Measurements from ENCODE around the gene OXCT1. TPM values are rescaled to one million over a fixed set of nuclear protein-coding genes. Genes with fewer than 3 reads are reported as not detected.
"Not testable (repeated sequence)": the region's sequence is repeated elsewhere in the genome, so short reads cannot be mapped to it uniquely, and the experiment has no call there.

OXCT1 gene
- polyA plus RNA-seq, 2 of the 4 experiments (the other 2 are of a cell fraction) = 2.6 to 3.0 TPM

DNA sequence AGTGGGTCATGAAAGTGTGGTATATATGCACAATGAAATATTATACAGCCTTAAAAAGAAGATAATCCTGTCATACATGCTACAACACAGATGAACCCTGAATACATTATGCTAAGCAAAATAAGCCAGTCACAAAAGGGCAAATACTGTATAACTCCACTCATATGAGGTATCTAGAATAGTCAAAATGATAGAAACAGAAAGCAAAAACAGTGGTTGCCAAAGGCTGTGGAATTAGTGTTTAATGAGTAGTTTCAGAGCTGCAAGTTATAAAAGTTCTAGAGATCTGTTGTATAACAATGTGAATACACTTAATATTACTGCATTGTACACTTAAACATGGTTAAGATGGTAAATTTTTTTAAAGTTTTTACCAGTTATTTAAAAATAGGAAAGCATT, 135.0 kb downstream of the OXCT1 start:
- H3K9me3 ChIP-seq = no peaks in the 10 kb centered on the region
- H3K4me3 ChIP-seq = no peak overlapping the region
- POLR2A ChIA-PET = no interaction called here
- H3K4me2 ChIP-seq = no peak overlapping the region
- FAIRE-seq (no peak), DNase-seq (ENCODE audit: low read depth in 1 of 2, low spot score in 1 of 2) (no peak), ATAC-seq (no peak)
- CTCF ChIA-PET = no interaction called here
- TF ChIP-seq SMC3 (IDR thresholded peaks at IDR 0.05) (no peak), EHF (CRISPR knock-in tag; IDR thresholded peaks at IDR 0.05) (no peak), EHMT2 (IDR thresholded peaks at IDR 0.05; ENCODE audit: low read depth) (no peak), MAFK (IDR thresholded peaks at IDR 0.05; ENCODE audit: partially characterized antibody) (no peak), CEBPB (IDR thresholded peaks at IDR 0.05) (no peak), JUN (IDR thresholded peaks at IDR 0.05) (no peak), TP53 (CRISPR knock-in tag; IDR thresholded peaks at IDR 0.05) (no peak), ESRRA (IDR thresholded peaks at IDR 0.05; ENCODE audit: borderline replicate concordance, low read length) (no peak)
- TF ChIP-seq, protein P1, sequence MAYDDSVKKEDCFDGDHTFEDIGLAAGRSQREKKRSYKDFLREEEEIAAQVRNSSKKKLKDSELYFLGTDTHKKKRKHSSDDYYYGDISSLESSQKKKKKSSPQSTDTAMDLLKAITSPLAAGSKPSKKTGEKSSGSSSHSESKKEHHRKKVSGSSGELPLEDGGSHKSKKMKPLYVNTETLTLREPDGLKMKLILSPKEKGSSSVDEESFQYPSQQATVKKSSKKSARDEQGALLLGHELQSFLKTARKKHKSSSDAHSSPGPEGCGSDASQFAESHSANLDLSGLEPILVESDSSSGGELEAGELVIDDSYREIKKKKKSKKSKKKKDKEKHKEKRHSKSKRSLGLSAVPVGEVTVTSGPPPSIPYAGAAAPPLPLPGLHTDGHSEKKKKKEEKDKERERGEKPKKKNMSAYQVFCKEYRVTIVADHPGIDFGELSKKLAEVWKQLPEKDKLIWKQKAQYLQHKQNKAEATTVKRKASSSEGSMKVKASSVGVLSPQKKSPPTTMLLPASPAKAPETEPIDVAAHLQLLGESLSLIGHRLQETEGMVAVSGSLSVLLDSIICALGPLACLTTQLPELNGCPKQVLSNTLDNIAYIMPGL (CRISPR knock-in tag; IDR thresholded peaks at IDR 0.05; ENCODE audit: borderline replicate concordance) = no peak
- no peak overlapping the region for H3K27ac ChIP-seq
- no peaks in the 10 kb centered on the region for H3K4me1 ChIP-seq

DNA sequence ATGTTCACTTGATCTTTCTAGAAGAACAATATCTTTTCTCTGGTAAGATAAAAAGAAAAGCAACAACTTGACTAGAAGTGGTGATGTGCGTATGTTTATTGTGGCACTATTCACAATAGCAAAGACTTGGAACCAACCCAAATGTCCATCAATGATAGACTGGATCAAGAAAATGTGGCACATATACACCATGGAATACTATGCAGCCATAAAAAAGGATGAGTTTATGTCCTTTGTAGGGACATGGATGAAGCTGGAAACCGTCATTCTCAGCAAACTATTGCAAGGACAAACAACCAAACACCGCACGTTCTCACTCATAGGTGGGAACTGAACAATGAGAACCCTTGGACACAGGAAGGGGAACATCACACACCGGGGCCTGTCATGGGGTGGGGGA, 140.8 kb downstream of the OXCT1 start:
- FAIRE-seq; H3K4me3 ChIP-seq; H3K27ac ChIP-seq; POLR2A ChIA-PET; DNase-seq (ENCODE audit: low read depth in 1 of 2, low spot score in 1 of 2); H3K9me3 ChIP-seq; H3K4me1 ChIP-seq; ATAC-seq; H3K4me2 ChIP-seq; CTCF ChIA-PET: not testable (repeated sequence)
- WGBS (ENCODE audit: missing lambda C conversion rate) = 45% methylated on average over 5 of the region's 5 CpGs

DNA sequence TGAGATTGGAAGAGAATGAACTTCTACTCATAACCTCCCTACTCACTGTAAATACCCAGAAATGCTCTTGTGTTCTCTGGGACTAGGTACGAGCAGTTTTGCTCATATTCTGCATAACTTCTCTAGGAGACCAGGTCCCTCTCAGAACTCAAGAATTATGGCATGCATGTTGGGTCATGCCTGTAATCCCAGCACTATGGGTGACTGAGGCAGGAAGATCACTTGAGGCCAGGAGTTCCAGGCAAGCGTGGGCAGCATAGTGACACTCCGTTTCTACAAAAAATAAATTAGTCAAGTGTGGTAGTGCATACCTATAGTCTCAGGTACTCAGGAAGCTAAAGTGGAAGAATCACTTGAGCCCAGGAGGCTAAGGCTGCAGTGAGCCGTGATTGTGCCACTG, 141.9 kb downstream of the OXCT1 start:
- ChIA-PET CTCF (interaction anchor here (1.1 kb wide), 1 partner anchor 116 kb away, joined by 3 read pairs; no protein-coding TSS in a partner anchor), POLR2A (no interaction called here)
- WGBS (ENCODE audit: missing lambda C conversion rate) = 23% methylated on average over 4 of the region's 4 CpGs
- H3K4me3 ChIP-seq = no peak overlapping the region
- H3K9me3 ChIP-seq = no peaks in the 10 kb centered on the region
- no peak overlapping the region for H3K27ac ChIP-seq
- H3K4me2 ChIP-seq = no peak overlapping the region
- ATAC-seq = no peak
- H3K4me1 ChIP-seq = no peaks in the 10 kb centered on the region
- TF ChIP-seq CEBPB (IDR thresholded peaks at IDR 0.05) (no peak), MAZ (IDR thresholded peaks at IDR 0.05; ENCODE audit: borderline replicate concordance, low read depth, low read length) (no peak), FOSL2 (IDR thresholded peaks at IDR 0.05) (no peak), FOSL2 (CRISPR knock-in tag; IDR thresholded peaks at IDR 0.05) (no peak), RARB (CRISPR knock-in tag; IDR thresholded peaks at IDR 0.05) (no peak), CHD2 (IDR thresholded peaks at IDR 0.05; ENCODE audit: low read length, partially characterized antibody) (no peak), RFX5 (IDR thresholded peaks at IDR 0.05) (no peak), RCOR1 (IDR thresholded peaks at IDR 0.05; ENCODE audit: low read depth, low read length) (no peak), HOXA7 (CRISPR knock-in tag; IDR thresholded peaks at IDR 0.05) (no peak), CBX8 (IDR thresholded peaks at IDR 0.05) (no peak), MYC (IDR thresholded peaks at IDR 0.05; ENCODE audit: borderline replicate concordance, low read length) (no peak), GATA3 (IDR thresholded peaks at IDR 0.05; ENCODE audit: borderline replicate concordance) (no peak), NPAS2 (CRISPR knock-in tag; IDR thresholded peaks at IDR 0.05; ENCODE audit: borderline replicate concordance) (no peak), TP53 (CRISPR knock-in tag; IDR thresholded peaks at IDR 0.05) (no peak)
- no peak for DNase-seq (ENCODE audit: low read depth in 1 of 2, low spot score in 1 of 2)
- FAIRE-seq = no peak

DNA sequence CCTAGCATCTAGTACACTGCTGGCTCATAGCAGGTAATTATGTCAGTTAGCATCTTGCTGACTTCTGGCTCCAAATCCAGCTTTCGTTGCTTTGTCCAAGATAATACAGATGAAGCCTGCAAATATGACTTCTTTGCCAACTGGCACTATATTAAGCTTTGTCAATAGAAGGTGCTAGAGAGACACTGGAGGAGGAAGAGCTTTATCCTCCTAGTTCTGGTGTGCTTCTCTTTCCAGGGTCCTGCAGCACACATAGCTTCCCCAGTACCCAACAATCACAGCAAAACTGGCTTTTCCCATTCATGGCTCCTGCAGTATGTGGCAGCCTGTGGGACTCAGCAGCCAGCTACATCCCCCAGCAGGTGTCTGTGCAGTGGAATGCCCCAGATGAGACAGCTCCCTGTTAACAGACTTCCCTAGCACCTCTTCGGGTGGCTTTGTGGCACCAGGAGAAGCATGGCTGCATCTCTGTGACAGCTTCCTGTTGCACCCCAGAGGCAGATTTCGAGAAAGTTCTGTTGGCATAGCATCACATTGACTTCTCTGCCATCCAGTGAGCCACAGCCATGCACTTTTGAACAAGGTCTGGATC, 147.8 kb downstream of the OXCT1 start:
- WGBS (ENCODE audit: missing lambda C conversion rate) = 7% methylated on average over 3 of the region's 3 CpGs
- ChIA-PET POLR2A (no interaction called here), CTCF (interaction anchor here (2.1 kb wide), 1 partner anchor 121 kb away, joined by 8 read pairs; no protein-coding TSS in a partner anchor)
- Histone ChIP-seq H3K4me3 (no peak overlapping the region), H3K27ac (no peak overlapping the region), H3K4me2 (no peak overlapping the region), H3K9me3 (no peaks in the 10 kb centered on the region), H3K4me1 (no peaks in the 10 kb centered on the region)
- no peak for ATAC-seq
- DNase-seq (ENCODE audit: low read depth in 1 of 2, low spot score in 1 of 2) = no peak
- no peak for FAIRE-seq
- no peak for TF ChIP-seq FOSB (CRISPR knock-in tag; IDR thresholded peaks at IDR 0.05)
- TF ChIP-seq MAFK (IDR thresholded peaks at IDR 0.05; ENCODE audit: partially characterized antibody) = no peak
- no peak for TF ChIP-seq KDM5A (IDR thresholded peaks at IDR 0.05)
- TF ChIP-seq, protein P2, sequence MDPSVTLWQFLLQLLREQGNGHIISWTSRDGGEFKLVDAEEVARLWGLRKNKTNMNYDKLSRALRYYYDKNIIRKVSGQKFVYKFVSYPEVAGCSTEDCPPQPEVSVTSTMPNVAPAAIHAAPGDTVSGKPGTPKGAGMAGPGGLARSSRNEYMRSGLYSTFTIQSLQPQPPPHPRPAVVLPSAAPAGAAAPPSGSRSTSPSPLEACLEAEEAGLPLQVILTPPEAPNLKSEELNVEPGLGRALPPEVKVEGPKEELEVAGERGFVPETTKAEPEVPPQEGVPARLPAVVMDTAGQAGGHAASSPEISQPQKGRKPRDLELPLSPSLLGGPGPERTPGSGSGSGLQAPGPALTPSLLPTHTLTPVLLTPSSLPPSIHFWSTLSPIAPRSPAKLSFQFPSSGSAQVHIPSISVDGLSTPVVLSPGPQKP (IDR thresholded peaks at IDR 0.05; ENCODE audit: low read depth, low read length) = no peak
- TF ChIP-seq, protein P1 (CRISPR knock-in tag; IDR thresholded peaks at IDR 0.05; ENCODE audit: borderline replicate concordance) = no peak
- TF ChIP-seq EHF (CRISPR knock-in tag; IDR thresholded peaks at IDR 0.05) = no peak
- TF ChIP-seq KDM1A (IDR thresholded peaks at IDR 0.05; ENCODE audit: low read depth) = no peak
- no peak for TF ChIP-seq HEYL (CRISPR knock-in tag; IDR thresholded peaks at IDR 0.05)
